ENCODE measurements around the gene DDIT4. TPM values are rescaled to one million over a fixed set of nuclear protein-coding genes. Genes with fewer than 3 reads are reported as not detected.

The DDIT4 gene
- total and polyA plus RNA-seq, 2 experiments from 2014 or later, result 114 to 136 TPM

GRCh38 chr10:72322030-72322279 is 48.2 kb downstream of the DDIT4 start (continued):
- TF ChIP-seq REST (IDR thresholded peaks at IDR 0.05; ENCODE audit: unreplicated experiment) (no peak), EZH2 (IDR thresholded peaks at IDR 0.05; ENCODE audit: low read depth, unreplicated experiment) (no peak), EZH2phosphoT487 (IDR thresholded peaks at IDR 0.05; ENCODE audit: unreplicated experiment) (no peak), STAT1 (IDR thresholded peaks at IDR 0.05; ENCODE audit: unreplicated experiment) (no peak), CREB1 (CRISPR knock-in tag; IDR thresholded peaks at IDR 0.05; ENCODE audit: low read depth) (no peak), ZNF331 (CRISPR knock-in tag; IDR thresholded peaks at IDR 0.05; ENCODE audit: low read depth) (no peak)

DNA sequence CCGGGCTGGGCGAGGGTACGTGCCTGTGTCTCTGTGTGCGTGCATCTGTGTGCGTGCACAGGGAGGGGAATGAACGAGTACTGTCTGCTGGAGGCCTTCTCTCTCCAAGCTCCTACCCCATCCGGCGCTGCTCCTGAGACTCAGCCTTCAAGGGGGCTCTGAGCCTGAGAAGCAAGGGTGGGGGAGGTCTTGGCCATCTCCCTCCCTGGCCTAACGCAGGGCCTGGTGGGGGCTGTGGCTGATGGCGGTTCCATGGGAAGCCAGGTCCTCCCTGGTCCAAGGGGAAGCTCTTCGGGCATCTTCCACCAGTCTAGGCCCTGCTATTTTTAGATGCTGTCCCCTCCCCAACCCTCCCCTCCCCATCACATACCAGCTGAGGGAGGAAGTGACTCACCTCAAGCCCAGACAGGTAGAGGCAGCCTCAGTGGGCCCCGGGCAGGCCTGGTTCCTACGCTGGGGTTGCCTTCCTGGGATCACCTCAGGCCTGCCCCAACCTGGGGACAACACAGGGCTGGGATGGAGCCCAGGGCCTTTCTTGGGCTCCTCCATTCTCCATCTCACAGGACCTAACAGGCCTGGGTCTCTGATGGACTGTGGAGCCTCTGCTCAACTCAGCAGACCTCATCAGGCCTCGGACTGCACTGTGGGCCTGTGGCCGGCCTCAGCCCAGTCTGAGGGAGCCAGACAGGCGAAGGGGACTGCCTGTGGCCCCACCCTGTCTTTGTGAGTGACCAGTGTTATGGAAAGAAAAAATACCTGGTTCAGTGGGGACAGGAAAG is 48.7 kb downstream of the DDIT4 start:
- Histone ChIP-seq H3K4me3 (no peak overlapping the region), H2AFZ (no peak overlapping the region), H3K79me2 (replicated peaks; ENCODE audit: insufficient read depth) (no peaks in the 10 kb centered on the region), H3K4me1 (ENCODE audit: insufficient read depth) (peaks cover 27% of the 10 kb centered on the region), H3K36me3 (ENCODE audit: insufficient read depth) (no peaks in the 10 kb centered on the region), H4K20me1 (replicated peaks; ENCODE audit: insufficient read depth) (no peaks in the 10 kb centered on the region), H3K27me3 (ENCODE audit: insufficient read depth) (no peaks in the 10 kb centered on the region), H3F3A (replicated peaks; ENCODE audit: low read depth) (peaks cover 13% of the 10 kb centered on the region), H3K27ac (ENCODE audit: low read depth) (no peak overlapping the region), H3K4me2 (no peak overlapping the region), H3K9me2 (ENCODE audit: insufficient read depth) (no peaks in the 10 kb centered on the region)
- Mint-ChIP-seq H3K27ac (peak overlapping the region; percentile 81; the same call in 1 of the 2 replicates), H3K9me3 (no peaks in the 10 kb centered on the region; the same call in 1 of the 3 replicates), H3K4me3 (no peak overlapping the region; the same call in 2 of the 3 replicates), H3K27me3 (ENCODE audit: insufficient read depth, low read depth, poor library complexity) (peaks cover 29% of the 10 kb centered on the region), H3K36me3 (ENCODE audit: low read depth) (no peaks in the 10 kb centered on the region; the same call in 2 of the 3 replicates), H3K4me1 (peaks cover 52% of the 10 kb centered on the region)
- DNase-seq (ENCODE audit: low spot score) (peak; percentile 1), ATAC-seq (no peak)
- TF ChIP-seq STAT1 (IDR thresholded peaks at IDR 0.05; ENCODE audit: unreplicated experiment) (no peak), EZH2phosphoT487 (IDR thresholded peaks at IDR 0.05; ENCODE audit: unreplicated experiment) (no peak), ZNF331 (CRISPR knock-in tag; IDR thresholded peaks at IDR 0.05; ENCODE audit: low read depth) (no peak), REST (IDR thresholded peaks at IDR 0.05; ENCODE audit: unreplicated experiment) (no peak), NANOG (IDR thresholded peaks at IDR 0.05; ENCODE audit: borderline replicate concordance) (no peak), POLR2AphosphoS5 (IDR thresholded peaks at IDR 0.05; ENCODE audit: low read depth) (no peak), EZH2 (IDR thresholded peaks at IDR 0.05; ENCODE audit: low read depth, unreplicated experiment) (no peak), CREB1 (CRISPR knock-in tag; IDR thresholded peaks at IDR 0.05; ENCODE audit: low read depth) (no peak), JUNB (IDR thresholded peaks at IDR 0.05; ENCODE audit: unreplicated experiment) (no peak), ZNF114 (CRISPR knock-in tag; IDR thresholded peaks at IDR 0.05) (no peak)
- TF ChIP-seq, protein P1, sequence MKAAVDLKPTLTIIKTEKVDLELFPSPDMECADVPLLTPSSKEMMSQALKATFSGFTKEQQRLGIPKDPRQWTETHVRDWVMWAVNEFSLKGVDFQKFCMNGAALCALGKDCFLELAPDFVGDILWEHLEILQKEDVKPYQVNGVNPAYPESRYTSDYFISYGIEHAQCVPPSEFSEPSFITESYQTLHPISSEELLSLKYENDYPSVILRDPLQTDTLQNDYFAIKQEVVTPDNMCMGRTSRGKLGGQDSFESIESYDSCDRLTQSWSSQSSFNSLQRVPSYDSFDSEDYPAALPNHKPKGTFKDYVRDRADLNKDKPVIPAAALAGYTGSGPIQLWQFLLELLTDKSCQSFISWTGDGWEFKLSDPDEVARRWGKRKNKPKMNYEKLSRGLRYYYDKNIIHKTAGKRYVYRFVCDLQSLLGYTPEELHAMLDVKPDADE (IDR thresholded peaks at IDR 0.05), result no peak
- TF ChIP-seq, protein P2, sequence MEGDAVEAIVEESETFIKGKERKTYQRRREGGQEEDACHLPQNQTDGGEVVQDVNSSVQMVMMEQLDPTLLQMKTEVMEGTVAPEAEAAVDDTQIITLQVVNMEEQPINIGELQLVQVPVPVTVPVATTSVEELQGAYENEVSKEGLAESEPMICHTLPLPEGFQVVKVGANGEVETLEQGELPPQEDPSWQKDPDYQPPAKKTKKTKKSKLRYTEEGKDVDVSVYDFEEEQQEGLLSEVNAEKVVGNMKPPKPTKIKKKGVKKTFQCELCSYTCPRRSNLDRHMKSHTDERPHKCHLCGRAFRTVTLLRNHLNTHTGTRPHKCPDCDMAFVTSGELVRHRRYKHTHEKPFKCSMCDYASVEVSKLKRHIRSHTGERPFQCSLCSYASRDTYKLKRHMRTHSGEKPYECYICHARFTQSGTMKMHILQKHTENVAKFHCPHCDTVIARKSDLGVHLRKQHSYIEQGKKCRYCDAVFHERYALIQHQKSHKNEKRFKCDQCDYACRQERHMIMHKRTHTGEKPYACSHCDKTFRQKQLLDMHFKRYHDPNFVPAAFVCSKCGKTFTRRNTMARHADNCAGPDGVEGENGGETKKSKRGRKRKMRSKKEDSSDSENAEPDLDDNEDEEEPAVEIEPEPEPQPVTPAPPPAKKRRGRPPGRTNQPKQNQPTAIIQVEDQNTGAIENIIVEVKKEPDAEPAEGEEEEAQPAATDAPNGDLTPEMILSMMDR (conservative IDR thresholded peaks at IDR 0.05; ENCODE audit: low read depth in 2 of 2), result no peak

All from GM23338 (cell line).